ENCODE measurements around the gene IRF2BPL.

DNA sequence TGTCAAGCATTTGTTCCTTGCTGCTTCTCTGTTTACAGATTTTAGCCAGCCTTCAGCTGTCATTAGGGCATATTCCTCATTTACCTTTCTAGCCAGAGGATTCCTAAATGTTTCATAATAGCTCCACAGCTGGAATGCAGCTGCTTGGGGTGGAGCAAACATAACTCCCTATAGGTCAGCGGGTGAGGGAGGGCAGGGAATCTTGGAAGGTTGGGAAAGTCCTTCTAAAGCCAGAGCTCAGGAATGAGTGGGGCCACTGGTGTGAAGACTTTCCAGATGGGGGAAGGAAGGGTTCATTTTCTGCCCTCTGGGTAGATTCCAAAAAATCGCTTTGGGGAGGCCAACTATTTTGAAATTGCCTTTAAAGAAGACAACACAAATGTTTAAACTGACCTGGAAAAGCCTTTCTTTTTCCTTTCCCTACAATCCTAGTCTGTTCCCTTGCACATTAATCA is 16.3 kb upstream of the IRF2BPL start:
- TF ChIP-seq EZH2 (IDR thresholded peaks at IDR 0.05) (no peak), POLR2AphosphoS5 (IDR thresholded peaks at IDR 0.05; ENCODE audit: low read depth, low read length) (no peak)
